OCI-LY7 (cell line): ENCODE results near the gene FMNL2.

Source experiments
- EZH2phosphoT487 ChIP-seq: fragments of 200-600 bp; sonication (generic); IDR thresholded peaks from 2 replicates; pipeline ENCODE4 v1.6.1; 2018; ENCODE audit warnings: low read depth, borderline replicate concordance, mild to moderate bottlenecking, mixed run types, antibody characterized with exemption, low read length, moderate library complexity, mixed read lengths
- TF ChIP-seq, protein P1 (sequence below): fragments of 200-600 bp; sonication (generic); conservative IDR thresholded peaks from 2 replicates; pipeline ENCODE4 v1.5.1; 2014; ENCODE audit warnings: mild to moderate bottlenecking, antibody characterized with exemption, low read length, moderate library complexity, mixed read lengths

DNA sequence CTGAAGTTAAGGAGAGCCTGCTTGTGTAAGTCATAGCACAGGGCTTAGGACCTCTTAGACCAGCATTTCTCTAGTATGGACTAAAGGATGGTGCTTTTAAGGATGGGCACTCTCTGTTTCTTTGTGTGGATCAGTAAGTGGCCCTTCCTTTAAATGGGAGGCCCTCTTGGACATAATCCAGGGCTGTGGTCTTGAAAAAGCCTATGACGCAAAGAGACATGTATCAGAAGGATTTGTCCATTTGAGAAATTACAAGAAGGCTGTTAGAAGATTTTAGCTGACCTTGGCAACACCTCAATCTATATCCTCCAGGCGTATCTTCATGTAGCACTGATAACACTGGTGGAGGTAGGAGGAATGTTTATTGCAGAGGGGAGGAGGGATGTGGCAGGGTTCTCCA lies 303.1 kb downstream of the FMNL2 start:
- TF ChIP-seq EZH2phosphoT487: no peak
- TF ChIP-seq, protein P1, sequence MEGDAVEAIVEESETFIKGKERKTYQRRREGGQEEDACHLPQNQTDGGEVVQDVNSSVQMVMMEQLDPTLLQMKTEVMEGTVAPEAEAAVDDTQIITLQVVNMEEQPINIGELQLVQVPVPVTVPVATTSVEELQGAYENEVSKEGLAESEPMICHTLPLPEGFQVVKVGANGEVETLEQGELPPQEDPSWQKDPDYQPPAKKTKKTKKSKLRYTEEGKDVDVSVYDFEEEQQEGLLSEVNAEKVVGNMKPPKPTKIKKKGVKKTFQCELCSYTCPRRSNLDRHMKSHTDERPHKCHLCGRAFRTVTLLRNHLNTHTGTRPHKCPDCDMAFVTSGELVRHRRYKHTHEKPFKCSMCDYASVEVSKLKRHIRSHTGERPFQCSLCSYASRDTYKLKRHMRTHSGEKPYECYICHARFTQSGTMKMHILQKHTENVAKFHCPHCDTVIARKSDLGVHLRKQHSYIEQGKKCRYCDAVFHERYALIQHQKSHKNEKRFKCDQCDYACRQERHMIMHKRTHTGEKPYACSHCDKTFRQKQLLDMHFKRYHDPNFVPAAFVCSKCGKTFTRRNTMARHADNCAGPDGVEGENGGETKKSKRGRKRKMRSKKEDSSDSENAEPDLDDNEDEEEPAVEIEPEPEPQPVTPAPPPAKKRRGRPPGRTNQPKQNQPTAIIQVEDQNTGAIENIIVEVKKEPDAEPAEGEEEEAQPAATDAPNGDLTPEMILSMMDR: no peak
